Mesodermal cell (in vitro differentiated cells): ENCODE results near the gene NANOS1.
"Not testable (repeated sequence)": the region's sequence is repeated elsewhere in the genome, so short reads cannot be mapped to it uniquely, and the experiment has no call there.

Source experiments
- H3K27ac ChIP-seq: 2 replicates; pipeline ENCODE4 v1.7.0; 2013; ENCODE audit warnings: mild to moderate bottlenecking, low read depth, low read length, moderate library complexity; ENCODE audit not compliant: severe bottlenecking
- H3K36me3 ChIP-seq: 2 replicates; pipeline ENCODE4 v1.7.1; 2013; ENCODE audit warnings: mild to moderate bottlenecking, low read length, moderate library complexity; ENCODE audit not compliant: control insufficient read depth, insufficient read depth
- H3K4me1 ChIP-seq: one replicate; pipeline ENCODE4 v1.7.1; 2013; ENCODE audit warnings: mild to moderate bottlenecking, low read length; ENCODE audit not compliant: insufficient read depth, control insufficient read depth, poor library complexity, severe bottlenecking
- H3K4me3 ChIP-seq: 2 replicates; pipeline ENCODE4 v1.7.0; 2013; ENCODE audit warnings: low read length, control low read depth, mild to moderate bottlenecking; ENCODE audit not compliant: insufficient read depth, poor library complexity, severe bottlenecking; ENCODE audit errors: extremely low read depth
- H3K9me3 ChIP-seq: 2 replicates; pipeline ENCODE4 v1.7.1; 2013; ENCODE audit warnings: mild to moderate bottlenecking, low read length, moderate library complexity; ENCODE audit not compliant: control insufficient read depth
- WGBS, 2 experiments: methylation state at CpG; one replicate each; pipeline ENCODE4 v1.1.5; 2013; ENCODE audit warnings: missing lambda C conversion rate in 2 of 2; ENCODE audit not compliant: insufficient coverage in 2 of 2; 5-methylcytosine and 5-hydroxymethylcytosine counted together

Gene NANOS1

GRCh38 chr10:119020627-119020946, 8.9 kb upstream of the NANOS1 start:
- no peaks in the 10 kb centered on the region for H3K36me3 ChIP-seq
- H3K27ac ChIP-seq, result no peak overlapping the region
- no peaks in the 10 kb centered on the region for H3K9me3 ChIP-seq
- no peak overlapping the region for H3K4me3 ChIP-seq
- peaks cover 36% of the 10 kb centered on the region for H3K4me1 ChIP-seq
- WGBS, 2 experiments, result 83% methylated on average over 1 of the region's 2 CpGs; no CpG with 5 or more reads in 1 of the 2 experiments

DNA sequence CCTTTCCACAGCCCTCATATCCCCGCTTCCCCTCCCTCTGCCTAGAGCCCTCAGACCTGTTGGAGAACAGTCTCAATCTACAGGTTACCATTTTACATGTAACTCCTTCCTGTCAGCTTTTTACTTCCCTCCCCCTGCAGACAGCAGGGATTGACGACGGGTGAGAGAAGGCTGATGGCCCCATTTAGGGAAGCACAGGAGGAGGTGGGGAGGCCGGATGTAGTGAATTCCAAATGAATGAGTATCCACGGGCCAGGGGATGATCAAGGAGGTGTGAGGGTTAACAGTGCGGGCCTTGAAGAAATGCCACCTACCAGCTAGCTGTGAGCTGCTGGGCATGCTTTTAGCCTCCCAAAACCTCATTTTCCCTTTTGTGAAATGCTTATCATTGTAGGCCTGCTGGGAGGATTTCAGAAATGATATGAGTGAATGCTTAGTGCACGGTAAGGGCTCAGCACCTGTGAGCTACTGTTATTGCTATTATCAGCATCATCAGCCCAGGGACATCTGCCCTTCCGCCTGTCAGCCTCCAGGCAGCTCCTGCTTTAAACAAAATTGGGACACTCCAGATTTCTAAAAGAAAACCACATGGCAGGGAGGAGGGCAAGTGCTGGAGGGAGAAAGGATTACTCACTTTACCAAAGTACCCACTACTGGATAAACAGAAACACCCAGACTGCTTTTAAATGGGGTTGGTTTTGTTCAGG, 6.5 kb upstream of the NANOS1 start:
- Histone ChIP-seq H3K4me3 (no peak overlapping the region), H3K36me3 (no peaks in the 10 kb centered on the region), H3K4me1 (peaks cover 46% of the 10 kb centered on the region), H3K27ac (peak overlapping the region; percentile 84), H3K9me3 (no peaks in the 10 kb centered on the region)
- 29 to 38% methylated on average over 3 to 5 of the region's 8 CpGs for WGBS, 2 experiments

DNA sequence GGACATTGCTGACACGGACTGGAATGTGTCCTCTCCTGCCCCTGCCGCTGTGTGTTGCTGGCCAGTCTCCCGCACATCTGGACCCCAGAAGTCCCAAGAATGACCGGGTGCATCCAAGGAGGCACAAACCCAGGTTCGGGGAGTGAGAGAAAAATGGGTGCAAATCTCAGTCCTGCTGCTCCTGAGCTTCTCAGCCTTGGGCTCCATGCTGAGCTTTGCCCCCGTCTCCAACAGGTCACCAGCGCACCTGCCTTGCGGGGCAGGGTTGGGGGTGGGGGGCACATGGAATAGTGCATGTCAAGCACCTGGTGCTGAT, 6.0 kb upstream of the NANOS1 start:
- Histone ChIP-seq H3K27ac (peak overlapping the region; percentile 84), H3K4me1 (peaks cover 46% of the 10 kb centered on the region), H3K4me3 (no peak overlapping the region), H3K36me3 (no peaks in the 10 kb centered on the region), H3K9me3 (no peaks in the 10 kb centered on the region)
- 76 to 78% methylated on average over 5 to 7 of the region's 8 CpGs for WGBS, 2 experiments

DNA sequence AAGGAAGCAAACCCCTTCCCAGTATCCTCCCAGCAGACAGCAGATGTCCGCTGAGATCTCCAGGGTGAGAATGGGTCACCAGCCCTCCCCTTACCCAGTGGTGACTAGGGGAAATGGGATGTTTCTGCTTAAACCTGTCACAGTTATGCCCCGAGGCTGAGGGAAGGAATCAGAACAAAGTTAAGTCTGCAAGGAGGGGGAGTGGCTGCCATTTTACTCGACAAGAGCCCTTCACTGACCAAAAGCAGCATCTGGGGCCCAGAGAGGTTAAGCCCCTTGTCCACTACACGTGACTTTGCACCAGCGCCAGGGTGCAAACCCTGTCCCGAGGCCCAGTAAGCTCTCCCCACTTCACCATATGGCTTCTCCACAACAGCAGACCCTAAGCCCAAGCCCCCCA, 4.6 kb upstream of the NANOS1 start:
- Histone ChIP-seq H3K9me3 (no peaks in the 10 kb centered on the region), H3K27ac (no peak overlapping the region), H3K4me3 (no peak overlapping the region), H3K36me3 (no peaks in the 10 kb centered on the region), H3K4me1 (peaks cover 46% of the 10 kb centered on the region)
- 44 to 54% methylated on average over 5 of the region's 6 CpGs for WGBS, 2 experiments

DNA sequence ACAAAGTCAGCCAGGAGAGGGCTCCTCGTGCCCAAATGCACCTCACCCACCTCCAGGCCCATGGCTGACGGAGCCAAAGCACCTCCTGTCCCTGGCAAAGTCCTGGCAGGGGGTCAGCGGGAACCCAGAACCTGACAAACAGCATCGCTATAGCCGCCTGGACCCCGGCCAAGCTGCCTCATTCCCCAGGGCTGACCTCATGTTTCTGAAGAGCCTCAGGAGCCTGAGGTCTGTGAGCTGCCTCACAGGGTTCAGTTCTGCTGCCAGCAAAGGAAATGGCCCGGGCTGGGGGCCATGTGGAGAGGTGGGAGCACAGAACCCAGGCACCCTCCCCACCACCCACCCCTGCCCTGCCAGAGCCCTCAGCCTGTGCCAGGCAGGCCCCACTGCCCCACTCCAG, 4.2 kb upstream of the NANOS1 start:
- no peak overlapping the region for H3K27ac ChIP-seq
- H3K9me3 ChIP-seq, result no peaks in the 10 kb centered on the region
- 88 to 92% methylated on average over 5 to 6 of the region's 7 CpGs for WGBS, 2 experiments
- peaks cover 43% of the 10 kb centered on the region for H3K4me1 ChIP-seq
- H3K36me3 ChIP-seq, result no peaks in the 10 kb centered on the region
- H3K4me3 ChIP-seq, result no peak overlapping the region

- no peak overlapping the region for H3K4me3 ChIP-seq
- H3K36me3 ChIP-seq, result no peaks in the 10 kb centered on the region
- no peak overlapping the region for H3K27ac ChIP-seq
- WGBS, 2 experiments, result 81 to 90% methylated on average over 7 of the region's 7 CpGs
- H3K4me1 ChIP-seq, result peaks cover 41% of the 10 kb centered on the region
- no peaks in the 10 kb centered on the region for H3K9me3 ChIP-seq
These were observed 3.7 kb upstream of the NANOS1 start for GRCh38 chr10:119025776-119026175.

DNA sequence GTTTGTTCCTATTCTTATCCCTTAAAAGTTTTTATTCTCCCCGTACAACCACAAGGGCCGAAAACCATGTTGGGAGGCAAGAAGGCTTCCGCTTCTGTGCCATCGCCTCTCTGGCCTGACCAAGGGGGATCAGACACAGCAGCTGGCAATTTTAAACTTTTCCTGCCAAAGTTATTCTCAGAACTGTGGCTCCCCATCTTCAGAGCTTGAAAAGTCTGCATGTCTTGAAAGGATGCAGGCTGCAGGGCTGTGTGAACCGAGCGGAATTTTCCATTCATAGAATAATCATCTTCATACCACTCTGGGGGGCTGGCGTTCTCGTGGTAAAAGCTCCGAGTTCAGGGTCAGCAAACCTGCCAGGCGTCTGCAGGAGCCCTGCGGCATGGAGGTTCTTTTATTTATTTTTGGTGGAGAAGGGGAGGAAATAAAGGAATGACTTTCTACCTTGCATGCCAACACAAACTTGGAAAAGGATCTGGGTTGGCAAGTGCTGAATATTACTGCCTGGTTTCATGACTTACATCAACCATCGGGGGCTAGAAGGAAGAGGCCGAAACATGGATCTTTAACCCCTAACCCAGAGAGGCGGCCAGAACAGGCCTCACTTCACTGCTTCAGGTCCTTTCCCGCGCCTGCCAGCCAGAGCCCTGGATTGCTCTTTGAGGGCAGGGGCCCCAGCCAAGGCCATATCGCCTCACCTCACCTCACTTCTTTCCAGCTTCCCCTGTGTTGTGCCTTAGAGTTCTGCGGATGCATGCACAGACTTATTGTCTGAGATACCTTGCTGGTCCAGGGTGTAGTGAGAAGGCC, 3.0 kb upstream of the NANOS1 start:
- WGBS, 2 experiments, result 94 to 95% methylated on average over 11 to 15 of the region's 18 CpGs

GRCh38 chr10:119028445-119028899, 1.0 kb upstream of the NANOS1 start:
- not testable (repeated sequence) for H3K9me3 ChIP-seq, H3K27ac ChIP-seq
- H3K4me3 ChIP-seq, result peak overlapping the region; percentile 9
- peaks cover 14% of the 10 kb centered on the region for H3K36me3 ChIP-seq
- peaks cover 27% of the 10 kb centered on the region for H3K4me1 ChIP-seq
- 40 to 61% methylated on average over 5 to 7 of the region's 10 CpGs for WGBS, 2 experiments

More for the DNA sequence above, 3.0 kb upstream of the NANOS1 start:
- Histone ChIP-seq H3K4me1 (peaks cover 41% of the 10 kb centered on the region), H3K9me3 (no peaks in the 10 kb centered on the region), H3K36me3 (peaks cover 1% of the 10 kb centered on the region), H3K27ac (no peak overlapping the region), H3K4me3 (no peak overlapping the region)

GRCh38 chr10:119028900-119029612, 458 bp upstream of the NANOS1 start:
- WGBS, 2 experiments, result 10 to 19% methylated on average over 20 to 47 of the region's 68 CpGs
- Histone ChIP-seq H3K9me3 (no peaks in the 10 kb centered on the region), H3K36me3 (peaks cover 18% of the 10 kb centered on the region), H3K27ac (no peak overlapping the region), H3K4me3 (peak overlapping the region; percentile 9), H3K4me1 (peaks cover 22% of the 10 kb centered on the region)

- peaks cover 25% of the 10 kb centered on the region for H3K36me3 ChIP-seq
- WGBS, 2 experiments, result 7 to 14% methylated on average over 34 to 64 of the region's 65 CpGs
- H3K27ac ChIP-seq, result no peak overlapping the region
These were observed 1.1 kb downstream of the NANOS1 start for GRCh38 chr10:119030421-119031250.

More at GRCh38 chr10:119030421-119031250, 1.1 kb downstream of the NANOS1 start:
- Histone ChIP-seq H3K9me3 (no peaks in the 10 kb centered on the region), H3K4me1 (peaks cover 9% of the 10 kb centered on the region), H3K4me3 (peak overlapping the region; percentile 49)
